Stimulated activated CD4-positive, alpha-beta T cell treated with anti-CD3 and anti-CD28 coated beads, Interleukin-4, amount 100 ng/mL, for 24 hours (primary cell): Measurements from ENCODE around the gene ASTN2.

Experiments used
- DNase-seq: peaks from one replicate; pipeline ENCODE4 v3.0.0-alpha.2; 2020

Gene ASTN2

DNA sequence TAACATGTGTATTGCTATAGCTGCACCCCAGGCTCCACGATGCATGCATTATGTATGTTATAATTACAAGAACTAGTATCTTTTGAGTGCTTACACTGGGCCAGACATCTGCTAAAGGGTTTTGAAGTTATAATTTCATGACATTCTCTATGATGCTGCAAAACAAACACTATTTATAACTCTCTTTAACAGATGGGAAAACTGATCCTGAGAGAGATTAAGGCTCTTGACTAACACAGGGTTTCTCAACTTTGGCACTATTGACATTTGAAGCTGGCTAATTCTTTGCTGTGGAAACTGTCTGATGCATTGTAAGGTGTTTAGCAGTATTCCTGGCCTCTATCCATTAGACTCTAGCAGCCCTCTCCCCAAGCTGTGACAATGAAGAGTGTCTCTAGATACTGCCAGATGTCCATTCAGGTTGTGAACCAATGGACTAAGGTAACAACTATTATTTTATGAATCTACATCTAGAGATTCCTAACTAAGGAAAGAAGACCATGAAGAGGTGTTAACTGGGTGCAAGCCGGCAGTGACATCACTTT is 258.6 kb downstream of the ASTN2 start:
- DNase-seq: no peak

DNA sequence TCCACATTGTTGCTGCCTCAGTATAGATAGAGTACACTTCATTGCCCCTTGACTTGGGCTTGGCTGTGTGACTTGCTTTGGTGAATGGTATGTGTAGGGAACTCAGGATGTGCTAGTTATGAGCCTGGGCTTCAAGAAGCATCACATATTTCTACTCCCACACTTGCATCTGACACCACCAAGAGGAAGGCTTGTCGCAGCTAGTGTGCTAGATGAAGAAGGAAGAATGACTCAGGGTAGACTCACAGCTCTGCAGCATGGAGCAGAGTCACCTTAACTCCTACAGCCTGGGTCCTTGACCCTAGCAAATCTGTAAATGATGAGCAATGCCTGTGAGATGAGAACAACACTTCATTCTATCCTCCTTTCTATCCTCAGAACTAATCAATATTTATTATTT is 261.8 kb downstream of the ASTN2 start:
- DNase-seq: no peak

DNA sequence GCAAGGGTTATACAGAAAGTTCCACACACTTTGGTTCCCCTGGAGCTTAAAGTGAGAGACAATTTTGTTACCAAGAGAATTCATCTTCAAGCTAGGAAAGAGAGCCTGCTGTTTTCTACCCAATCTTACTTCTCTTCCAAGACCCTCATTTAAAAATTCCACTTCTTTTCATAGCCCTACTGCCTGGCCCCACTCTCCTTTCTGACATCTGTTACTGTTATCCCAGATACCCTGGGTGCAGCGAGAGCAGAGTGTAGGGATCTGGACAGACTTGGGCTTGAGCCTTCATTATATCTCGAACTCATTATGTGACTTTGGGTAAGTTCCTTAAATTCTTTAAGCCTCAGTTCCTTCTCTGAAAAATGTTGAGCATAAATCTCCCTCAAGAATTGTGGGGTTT is 263.1 kb downstream of the ASTN2 start:
- DNase-seq: no peak

DNA sequence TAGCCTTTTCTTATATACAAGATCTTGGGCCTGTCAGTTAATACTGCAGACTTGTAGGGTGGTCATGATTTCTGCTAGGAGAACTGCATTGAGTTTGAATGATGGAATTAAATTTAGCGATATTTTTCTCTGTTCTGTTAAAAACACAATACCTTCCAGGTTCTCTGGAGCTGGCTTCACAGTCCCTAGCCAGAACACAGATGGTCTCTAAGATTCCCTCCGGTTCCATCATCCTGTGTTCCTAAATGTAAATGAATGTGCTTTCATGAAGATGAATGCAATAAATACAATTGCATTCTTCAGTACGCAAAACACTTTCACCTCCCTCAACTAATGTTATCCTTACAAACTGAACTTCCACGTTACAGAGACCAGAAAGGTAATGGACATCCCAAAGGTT is 264.9 kb downstream of the ASTN2 start:
- no peak for DNase-seq

DNA sequence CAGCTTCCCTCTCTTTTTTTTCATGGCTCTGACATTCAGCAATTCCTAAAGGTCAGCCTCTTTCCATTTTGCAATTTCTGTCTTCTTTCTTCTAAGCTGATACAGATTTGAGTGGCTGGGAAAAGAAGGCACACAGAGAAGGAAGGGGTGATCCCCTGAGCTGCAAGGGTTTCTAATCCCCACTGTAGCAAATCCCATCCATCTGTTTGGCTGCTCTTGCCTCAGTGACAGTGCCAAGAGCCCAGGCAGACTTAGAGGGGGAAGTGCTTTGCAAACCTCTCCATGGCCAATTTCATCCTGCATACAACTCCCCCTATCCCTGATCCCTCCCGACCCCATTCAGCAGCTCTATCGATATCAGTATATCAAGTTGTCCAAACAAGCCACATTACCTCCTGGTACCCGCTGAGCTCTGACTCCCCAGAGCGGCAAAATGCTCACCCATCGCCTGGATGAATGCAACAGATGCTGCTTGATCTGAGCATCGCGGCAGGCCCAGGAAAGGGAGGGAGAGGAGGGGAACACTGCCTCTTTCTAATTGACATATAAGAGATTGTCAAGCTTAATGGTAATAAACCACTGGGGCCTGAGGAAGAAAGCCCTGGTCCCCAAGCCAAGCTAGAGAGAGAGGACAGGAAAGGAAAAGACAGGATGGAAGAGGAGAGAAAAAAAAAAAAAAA is 268.9 kb downstream of the ASTN2 start:
- no peak for DNase-seq

DNA sequence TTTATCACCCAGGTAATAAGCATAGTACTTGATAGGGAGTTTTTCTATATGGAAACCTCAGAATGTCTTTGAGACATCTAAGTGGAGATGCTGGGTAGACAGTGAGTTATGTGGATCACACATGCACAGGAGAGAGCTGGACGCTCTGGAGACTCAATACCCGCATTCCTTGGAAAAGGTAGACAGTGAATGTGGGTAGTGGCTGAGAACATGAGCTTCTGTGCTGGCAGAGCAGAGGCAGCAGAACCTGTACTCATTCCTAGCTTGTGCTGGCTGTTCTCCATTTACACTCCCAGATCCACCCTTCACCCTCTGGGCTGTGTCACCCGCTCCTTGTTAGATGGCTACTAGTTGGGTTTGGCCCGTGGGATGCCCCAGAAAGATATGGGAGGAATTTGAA is 269.8 kb downstream of the ASTN2 start:
- no peak for DNase-seq

DNA sequence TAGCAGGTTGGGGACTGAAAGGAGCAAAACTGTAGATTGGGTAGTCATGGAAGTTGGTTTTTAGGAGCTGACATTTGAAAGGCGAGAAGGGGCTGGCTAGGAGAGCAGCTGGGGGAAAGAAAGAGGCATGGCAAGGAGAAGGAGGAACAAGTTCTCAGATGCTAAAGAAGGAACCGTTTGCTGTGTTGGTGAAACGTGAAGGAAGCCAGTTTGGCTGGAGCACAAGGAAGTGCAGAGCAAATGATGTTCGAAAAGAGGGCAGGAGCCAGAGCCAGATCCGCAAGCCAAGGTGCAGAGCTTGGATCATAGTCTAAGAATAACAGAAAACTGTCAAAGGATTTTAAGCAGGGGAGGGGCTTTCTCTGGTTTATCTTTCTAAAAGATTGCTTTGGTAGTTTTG is 276.6 kb downstream of the ASTN2 start:
- no peak for DNase-seq

DNA sequence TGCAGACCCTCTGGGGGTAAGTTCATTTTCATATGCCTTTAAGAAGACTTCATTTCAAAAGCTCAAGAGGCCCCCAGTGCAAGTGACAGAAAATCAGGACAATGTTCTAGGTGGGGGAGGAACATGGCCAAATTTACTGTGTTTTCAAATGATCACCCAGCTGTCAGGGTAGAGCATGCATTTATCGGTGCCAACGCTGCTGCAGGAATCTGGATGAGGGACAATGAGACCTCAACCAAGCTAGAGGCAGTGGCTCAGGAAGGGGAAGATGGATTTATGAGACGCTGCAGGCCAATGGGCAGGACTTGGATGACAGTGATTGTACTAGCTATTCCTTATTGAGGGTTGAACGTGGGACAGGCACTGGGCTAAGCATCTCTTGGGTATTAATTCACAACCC is 278.4 kb downstream of the ASTN2 start:
- DNase-seq: no peak

DNA sequence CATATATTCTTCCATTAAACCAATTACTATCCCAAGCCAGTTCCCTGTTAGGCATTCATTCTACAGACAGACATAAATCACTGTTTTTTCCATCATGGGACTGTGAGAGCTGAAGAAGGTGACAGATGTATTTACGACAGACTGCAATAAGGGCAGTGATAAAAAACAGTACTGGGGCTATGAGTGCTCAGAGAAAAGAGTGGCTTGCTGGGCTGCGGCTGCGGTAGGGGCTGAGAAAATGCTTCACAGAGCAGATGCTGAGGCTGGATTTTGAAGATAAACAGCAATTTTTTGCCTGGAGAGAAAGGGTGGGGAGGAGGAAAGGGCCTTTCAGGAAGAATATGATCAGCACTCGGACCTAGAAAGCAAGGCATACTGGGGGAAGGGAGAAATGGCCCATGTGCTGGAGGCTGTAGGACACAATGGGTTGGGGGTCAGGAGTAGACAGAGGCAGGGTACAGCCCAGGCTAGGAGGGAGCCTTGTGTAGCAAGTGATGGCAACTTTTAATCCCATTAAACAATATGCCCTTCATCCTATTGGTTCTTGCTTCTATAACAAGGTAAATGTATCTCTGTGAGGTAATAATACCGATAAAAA is 279.3 kb downstream of the ASTN2 start:
- DNase-seq: no peak

DNA sequence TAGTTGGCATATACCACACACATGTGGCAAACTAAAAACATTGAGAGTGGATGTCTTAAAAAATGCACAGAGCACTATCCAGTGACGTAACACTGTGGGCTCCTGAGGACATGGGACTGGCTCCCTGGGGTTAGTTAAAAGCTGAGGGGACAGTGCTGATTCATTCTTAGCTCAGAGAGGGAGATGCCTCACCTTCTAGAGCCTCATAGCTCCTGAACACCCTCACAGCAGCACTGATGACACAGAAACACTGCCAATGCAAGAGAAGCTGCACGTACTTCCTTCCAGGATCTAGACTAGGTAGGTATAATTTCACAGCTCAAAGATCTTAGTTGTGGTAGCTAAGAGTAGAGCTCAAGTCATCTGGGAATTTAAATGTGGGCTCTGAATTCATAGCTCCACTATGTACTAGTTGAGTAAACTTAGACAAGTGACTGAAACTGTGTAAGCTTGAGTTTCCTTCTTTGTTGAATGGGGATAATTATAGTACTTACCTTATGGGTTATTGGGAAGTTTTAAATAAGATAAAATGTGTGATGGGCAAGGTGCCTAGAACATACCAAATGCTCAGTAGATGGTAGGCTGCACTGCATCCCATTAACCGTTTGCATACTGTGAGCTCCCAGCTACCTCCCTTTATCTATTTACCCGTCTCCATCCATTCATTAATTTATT is 279.9 kb downstream of the ASTN2 start:
- DNase-seq: no peak

DNA sequence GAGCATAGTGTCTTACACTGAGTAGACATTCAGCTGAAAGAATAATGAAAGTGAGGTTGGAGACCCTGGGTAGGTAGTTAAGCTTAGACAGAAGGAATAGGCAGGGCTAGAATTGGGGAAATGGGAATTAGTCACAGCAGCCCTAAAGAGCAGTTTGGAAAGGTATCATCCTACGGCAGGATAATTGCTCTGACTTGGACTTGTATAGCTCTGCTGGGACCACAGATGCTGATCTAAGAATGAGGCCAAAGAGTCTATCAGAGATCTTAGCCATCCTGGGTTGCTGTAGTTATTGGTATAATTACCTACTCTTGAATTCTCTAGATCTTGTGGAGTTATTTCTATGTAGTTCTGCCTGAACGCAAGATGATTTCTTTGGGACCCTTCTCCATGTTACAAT is 288.0 kb downstream of the ASTN2 start:
- no peak for DNase-seq

DNA sequence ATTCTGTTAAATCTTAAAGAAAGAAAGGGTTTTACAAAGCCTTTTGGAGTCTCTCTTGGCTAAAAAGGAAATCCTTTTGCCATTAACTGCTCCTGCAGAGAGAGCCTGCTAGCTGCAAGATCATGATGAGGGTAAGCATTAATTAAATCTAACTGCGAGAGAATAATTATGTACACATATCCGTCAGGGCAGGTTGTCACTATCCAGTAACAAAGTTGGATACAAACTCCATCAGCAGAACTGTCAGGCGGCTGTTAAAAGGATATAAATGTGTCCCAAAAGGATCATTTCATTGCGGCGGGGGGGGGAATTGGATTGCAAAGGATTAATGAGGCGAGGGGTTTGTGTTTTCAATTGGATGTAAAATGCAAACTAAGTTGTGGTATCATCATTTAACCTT is 289.3 kb downstream of the ASTN2 start:
- DNase-seq: no peak

DNA sequence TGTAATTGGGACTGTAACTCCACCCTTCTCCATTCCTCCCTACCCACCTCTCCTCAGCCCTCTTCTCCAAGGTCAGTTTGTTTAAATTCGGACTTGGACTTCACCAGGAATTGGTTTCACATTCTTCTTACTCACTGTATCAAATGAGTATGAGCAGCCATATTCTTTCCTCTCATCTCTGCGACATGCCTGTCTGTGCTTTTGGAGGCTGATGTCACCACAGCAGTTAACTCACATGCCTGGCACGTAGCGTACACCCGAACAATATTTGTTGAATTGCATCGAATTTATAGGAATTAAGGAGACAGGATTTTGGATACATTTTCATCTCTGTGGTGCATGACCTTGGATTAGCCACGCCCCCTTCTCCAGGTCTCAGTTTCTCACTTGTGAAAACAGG is 291.1 kb downstream of the ASTN2 start:
- no peak for DNase-seq

DNA sequence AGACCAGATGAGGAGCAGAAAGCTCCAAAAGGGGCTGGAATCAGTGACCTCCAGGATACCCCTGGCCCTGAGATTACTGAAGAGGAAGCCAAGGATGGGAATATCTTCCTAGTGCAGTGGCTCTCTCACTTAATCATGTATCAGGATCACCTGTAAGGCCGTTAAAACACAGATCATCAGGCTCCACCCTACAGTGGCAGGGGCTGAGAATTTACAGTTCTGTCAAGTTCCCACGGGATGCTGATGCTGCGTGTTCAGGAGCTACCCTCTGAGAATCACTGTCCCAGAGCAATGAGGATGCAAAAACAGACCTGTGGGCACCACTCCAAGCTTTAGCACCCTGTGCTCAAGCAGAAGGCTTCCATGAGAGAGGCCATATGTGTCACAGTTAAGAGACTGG is 291.9 kb downstream of the ASTN2 start:
- DNase-seq: no peak

DNA sequence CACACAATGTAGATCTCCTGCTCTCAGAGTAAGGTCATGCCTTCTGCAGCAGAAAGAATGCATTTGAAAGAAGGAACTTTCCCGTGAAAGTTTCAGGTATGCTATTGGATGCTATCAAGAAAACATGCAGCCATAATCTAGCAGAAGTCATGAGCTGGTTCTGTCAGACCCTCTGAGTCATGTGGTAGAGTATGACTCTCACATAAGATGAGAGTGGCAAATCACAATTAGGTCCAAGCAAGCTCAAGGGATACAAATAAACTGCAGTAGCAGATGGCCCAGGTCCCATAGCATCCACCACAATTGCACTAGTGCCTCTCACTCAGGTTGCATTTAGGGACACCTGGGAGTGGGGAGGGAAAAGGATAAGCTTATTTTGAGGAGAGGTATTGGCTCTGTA is 292.8 kb downstream of the ASTN2 start:
- no peak for DNase-seq

DNA sequence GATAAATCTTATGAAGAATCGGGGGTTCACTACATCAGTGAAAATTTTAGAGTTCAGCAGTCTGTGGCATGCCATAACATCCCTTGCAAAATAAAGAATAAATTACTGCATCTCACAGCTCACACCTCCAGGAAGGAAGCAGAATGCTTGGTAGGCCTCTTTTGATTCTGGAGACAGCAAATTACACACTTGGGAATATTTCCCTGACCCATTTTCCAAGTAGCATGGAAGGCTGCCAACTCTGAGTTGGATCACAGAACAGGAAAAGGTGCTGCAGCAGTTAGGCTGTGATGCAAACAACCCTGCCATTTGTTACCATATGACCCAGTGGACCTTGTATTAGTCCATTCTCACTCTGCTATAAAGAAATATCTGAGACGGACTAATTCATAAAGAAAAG is 293.5 kb downstream of the ASTN2 start:
- DNase-seq: no peak

DNA sequence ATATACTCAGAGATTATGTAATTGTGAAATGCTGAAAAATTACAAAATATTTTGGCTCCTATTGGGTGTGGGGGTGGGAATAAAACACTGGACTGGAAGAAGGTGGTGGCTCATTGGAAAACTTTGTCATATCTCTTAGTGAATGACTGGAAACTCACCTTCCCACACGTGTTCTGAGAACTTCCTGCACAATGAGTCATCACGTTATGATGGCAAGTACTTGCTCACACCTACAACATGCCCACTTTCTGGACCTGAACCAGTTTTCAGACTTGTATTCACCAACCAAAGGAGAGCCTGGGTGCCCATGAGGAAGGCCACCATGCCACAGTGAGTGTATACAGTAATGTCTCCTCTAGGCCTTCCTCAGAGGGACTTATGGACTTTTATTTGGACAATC is 294.8 kb downstream of the ASTN2 start:
- no peak for DNase-seq

DNA sequence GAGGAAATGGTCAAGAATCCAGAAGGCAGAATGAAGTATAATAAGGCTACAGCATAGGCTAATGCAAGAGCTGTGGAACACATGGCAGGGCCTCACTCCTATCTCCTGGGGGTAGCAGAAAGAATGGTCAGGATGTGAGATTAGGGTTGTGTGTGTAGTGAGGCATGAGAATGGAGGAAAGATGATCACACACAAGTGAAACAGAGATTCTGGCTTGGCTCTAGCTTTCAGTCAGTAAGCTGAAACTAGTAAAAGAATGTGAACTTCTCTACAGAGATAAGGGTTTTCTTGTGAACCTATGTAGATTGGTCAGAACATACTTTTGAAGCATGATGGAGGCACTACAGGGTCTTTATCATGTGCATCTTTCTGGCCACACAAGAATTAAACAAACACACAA is 298.8 kb downstream of the ASTN2 start:
- DNase-seq: no peak

DNA sequence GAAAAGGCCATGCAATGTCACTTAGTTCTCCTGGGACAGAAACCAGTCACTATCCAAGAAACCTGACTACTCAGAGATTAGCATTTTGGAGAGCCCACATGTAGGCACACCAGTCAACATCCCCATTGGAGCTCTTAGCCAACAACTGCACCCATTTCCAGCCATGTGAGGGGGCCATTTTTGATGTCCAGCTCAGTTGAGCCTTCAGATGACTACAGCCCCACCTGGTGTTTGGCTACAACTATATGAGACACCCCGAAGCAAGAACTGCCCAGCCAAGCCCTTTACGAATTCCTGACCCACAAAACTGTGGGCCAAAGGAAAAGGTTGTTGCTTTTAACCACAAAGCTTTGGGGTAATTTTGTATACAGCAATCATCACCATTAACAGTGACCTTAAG is 300.1 kb downstream of the ASTN2 start:
- DNase-seq: no peak

DNA sequence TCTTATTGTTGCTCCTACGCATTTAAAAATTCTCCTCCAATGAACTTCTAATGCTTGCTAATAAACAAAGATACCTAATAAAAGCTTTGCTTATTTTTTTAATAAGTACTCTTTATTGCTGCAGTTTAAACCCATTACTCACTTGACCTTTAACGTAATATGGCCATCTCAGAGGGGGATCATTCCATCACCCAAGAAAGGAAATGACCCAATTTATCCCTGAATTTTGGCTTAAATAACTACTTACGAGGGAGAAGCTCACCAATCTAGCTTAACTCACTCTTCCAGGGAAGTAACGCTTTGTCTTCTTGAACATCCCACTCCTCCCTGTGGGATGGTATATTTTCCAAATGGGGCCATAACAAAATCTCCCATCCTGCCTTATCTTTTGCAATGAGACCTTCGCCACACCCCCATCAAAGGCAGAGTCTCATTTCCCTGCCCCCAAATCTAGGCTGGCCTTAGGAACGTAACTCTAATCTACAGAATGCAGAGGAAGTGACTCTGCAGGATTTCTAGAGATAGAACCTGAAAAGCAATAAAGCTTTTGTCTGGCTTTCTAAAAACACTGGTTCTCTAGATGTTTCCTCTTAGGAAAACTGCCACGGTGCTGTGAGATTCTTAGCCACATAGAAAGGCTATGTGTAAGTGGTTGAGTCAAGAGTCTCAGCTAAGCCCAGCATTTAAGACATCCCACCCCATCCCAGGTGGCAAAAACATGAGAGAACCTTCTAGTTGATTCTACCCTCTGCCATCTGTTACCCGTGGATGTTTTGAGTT is 310.0 kb downstream of the ASTN2 start:
- no peak for DNase-seq

DNA sequence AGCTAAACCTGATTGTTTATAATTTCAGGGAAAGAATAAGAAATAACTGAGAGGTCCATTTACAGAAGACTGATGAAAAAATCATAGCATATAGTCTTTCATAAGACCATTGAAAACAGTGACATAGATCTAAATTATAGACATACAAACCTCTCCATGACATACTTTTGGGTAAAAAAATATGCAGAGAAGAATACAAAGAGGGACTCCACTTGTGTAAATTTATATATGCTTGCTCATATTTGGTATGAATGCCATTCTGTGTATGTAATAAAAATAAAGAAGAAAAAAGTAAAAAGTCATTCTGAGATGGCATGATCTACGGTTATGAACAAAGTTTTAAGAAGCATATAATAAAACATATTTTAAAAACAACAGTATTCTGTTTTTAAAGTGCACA is 310.7 kb downstream of the ASTN2 start:
- DNase-seq: no peak

DNA sequence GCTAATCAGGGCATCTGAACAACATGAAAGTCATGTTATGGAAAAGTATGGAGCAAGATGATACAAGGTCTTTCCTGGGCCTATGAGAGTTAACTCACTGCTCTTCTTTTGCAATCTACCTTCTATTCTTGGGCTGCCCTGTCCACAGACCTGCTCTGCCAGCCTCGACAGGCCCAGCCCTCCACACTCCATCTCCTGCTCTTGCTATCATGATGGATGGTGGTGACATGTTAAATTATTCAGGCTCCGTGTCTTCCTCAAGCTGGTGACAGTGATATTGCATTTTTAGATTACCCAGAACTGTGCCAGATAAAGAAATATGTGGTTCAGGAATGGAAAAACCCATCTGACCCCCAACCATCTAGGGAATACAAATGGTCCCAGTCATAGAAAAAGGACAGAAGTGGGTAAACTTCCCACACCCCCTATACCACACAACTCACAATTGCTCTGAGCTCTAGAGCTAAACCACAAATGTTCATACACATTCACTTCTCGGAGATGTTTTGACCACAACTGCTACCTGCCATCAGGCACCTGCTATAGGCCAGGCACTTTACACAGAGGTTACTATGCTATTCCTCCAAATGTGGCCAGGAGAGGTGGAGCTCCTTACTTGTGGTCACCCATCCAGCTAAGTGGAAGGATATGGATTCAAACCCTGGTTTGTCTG is 311.3 kb downstream of the ASTN2 start:
- DNase-seq: no peak

DNA sequence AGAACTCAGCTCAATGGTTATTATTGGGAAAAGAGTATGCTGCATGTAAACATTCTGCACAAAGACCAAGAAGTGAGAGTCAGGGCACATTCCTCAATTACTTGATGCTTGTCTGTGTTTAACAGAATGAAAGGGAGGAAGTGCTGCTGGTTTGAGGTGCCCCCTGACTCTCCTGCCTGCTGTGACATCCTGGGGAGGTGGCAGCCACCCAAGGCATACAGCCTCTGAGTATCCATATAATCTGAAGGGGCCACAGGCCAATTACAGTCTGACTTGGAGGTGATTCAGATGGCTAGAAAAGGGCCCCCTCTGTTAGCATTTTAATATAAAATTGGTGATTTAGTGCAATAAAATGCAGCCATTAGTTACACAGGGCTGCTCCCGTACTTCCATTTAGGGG is 313.8 kb downstream of the ASTN2 start:
- no peak for DNase-seq
